Neutrophil (primary cell): ENCODE measurements around the gene NOX5.

Experiments used
- H3K27ac ChIP-seq: fragments of 200-600 bp; sonication (generic); 2 replicates; pipeline ENCODE4 v1.5.1; 2016; ENCODE audit warnings: mild to moderate bottlenecking, moderate library complexity
- H3K27me3 ChIP-seq: fragments of 200-600 bp; sonication (generic); 2 replicates; pipeline ENCODE4 v1.6.0; 2016; ENCODE audit warnings: mild to moderate bottlenecking
- H3K36me3 ChIP-seq: fragments of 200-600 bp; sonication (generic); 2 replicates; pipeline ENCODE4 v1.5.1; 2017
- H3K4me1 ChIP-seq, 2 experiments: fragments of 200-600 bp in 1 of 2; sonication (generic) in 1 of 2; 1 replicate in 1 of 2; 2 replicates in 1 of 2; pipeline versions ENCODE4 v1.5.1 to v1.6.1; 2013 to 2016; ENCODE audit warnings: low read depth in 1 of 2, low read length in 1 of 2, mild to moderate bottlenecking in 1 of 2, moderate library complexity in 1 of 2; ENCODE audit not compliant: control insufficient read depth in 1 of 2, insufficient read depth in 1 of 2
- H3K4me3 ChIP-seq, 2 experiments: fragments of 200-600 bp in 1 of 2; sonication (generic) in 1 of 2; 1 replicate in 1 of 2; 2 replicates in 1 of 2; pipeline ENCODE4 v1.5.1; 2013 to 2016; ENCODE audit warnings: low read depth in 1 of 2, low read length in 1 of 2, mild to moderate bottlenecking in 1 of 2, moderate library complexity in 1 of 2
- H3K9me3 ChIP-seq: fragments of 200-600 bp; sonication (generic); 2 replicates; pipeline ENCODE4 v1.5.1; 2016
- CTCF ChIP-seq: fragments of 200-600 bp; sonication (generic); IDR thresholded peaks from 2 replicates; pipeline ENCODE4 v1.5.1; 2016; ENCODE audit warnings: antibody characterized with exemption

Gene NOX5

GRCh38 chr15:69088300-69088965 lies 73.9 kb downstream of the NOX5 start:
- H3K27me3 ChIP-seq, result peaks cover 22% of the 10 kb centered on the region
- H3K4me1 ChIP-seq, result peaks cover 6 to 14% of the 10 kb centered on the region in 2 experiments
- peak overlapping the region; percentile 35 to 42 for H3K4me3 ChIP-seq
- H3K36me3 ChIP-seq, result no peaks in the 10 kb centered on the region
- no peaks in the 10 kb centered on the region for H3K9me3 ChIP-seq
- H3K27ac ChIP-seq, result no peak overlapping the region
- TF ChIP-seq CTCF, result no peak

- H3K4me3 ChIP-seq, result no peak overlapping the region
- no peak overlapping the region for H3K27ac ChIP-seq
- no peak for TF ChIP-seq CTCF
- peaks cover 25% of the 10 kb centered on the region for H3K27me3 ChIP-seq
- H3K4me1 ChIP-seq, result peaks cover 6 to 14% of the 10 kb centered on the region in 2 experiments
- no peaks in the 10 kb centered on the region for H3K36me3 ChIP-seq
- no peaks in the 10 kb centered on the region for H3K9me3 ChIP-seq
These were observed 74.8 kb downstream of the NOX5 start for GRCh38 chr15:69089258-69089657.

- H3K36me3 ChIP-seq, result no peaks in the 10 kb centered on the region
- peaks cover 25% of the 10 kb centered on the region for H3K27me3 ChIP-seq
- no peaks in the 10 kb centered on the region for H3K9me3 ChIP-seq
- no peak for TF ChIP-seq CTCF
- no peak overlapping the region for H3K27ac ChIP-seq
- no peak overlapping the region for H3K4me3 ChIP-seq
- H3K4me1 ChIP-seq, result peaks cover 6 to 14% of the 10 kb centered on the region in 2 experiments
These were observed 75.9 kb downstream of the NOX5 start for GRCh38 chr15:69090197-69090948.

- TF ChIP-seq CTCF, result no peak
These were observed 77.2 kb downstream of the NOX5 start for GRCh38 chr15:69091654-69092053.

GRCh38 chr15:69092159-69092558 lies 77.7 kb downstream of the NOX5 start:
- H3K27me3 ChIP-seq, result peaks cover 23% of the 10 kb centered on the region
- no peaks in the 10 kb centered on the region for H3K9me3 ChIP-seq
- no peak overlapping the region for H3K27ac ChIP-seq
- H3K4me3 ChIP-seq, result no peak overlapping the region
- peaks cover 6 to 14% of the 10 kb centered on the region in 2 experiments for H3K4me1 ChIP-seq
- no peak for TF ChIP-seq CTCF
- no peaks in the 10 kb centered on the region for H3K36me3 ChIP-seq

More at GRCh38 chr15:69091654-69092053, 77.2 kb downstream of the NOX5 start:
- Histone ChIP-seq H3K4me1 (peaks cover 6 to 14% of the 10 kb centered on the region in 2 experiments), H3K9me3 (no peaks in the 10 kb centered on the region), H3K27ac (no peak overlapping the region), H3K36me3 (no peaks in the 10 kb centered on the region), H3K27me3 (peaks cover 25% of the 10 kb centered on the region), H3K4me3 (no peak overlapping the region)
